Gastroesophageal sphincter (tissue), 4 donors: ENCODE data around the gene ZSCAN5B. TPM values are rescaled to one million over a fixed set of nuclear protein-coding genes. Genes with fewer than 3 reads are reported as not detected.
"Not testable (repeated sequence)": the region's sequence is repeated elsewhere in the genome, so short reads cannot be mapped to it uniquely, and the experiment has no call there.

Experiments used
- ATAC-seq: fragments of 150-250 bp; one replicate; pipeline ENCODE4 v1.9.1; 2016; ENCODE audit warnings: mild to moderate bottlenecking, moderate library complexity
- H3K27ac ChIP-seq, 4 donors: fragments of 200-600 bp; sonication (generic) in 3 of 4; 1 replicate in 3 of 4; 2 replicates in 1 of 4; pipeline ENCODE4 v1.5.1; 2016 to 2019
- H3K27me3 ChIP-seq: fragments of 200-600 bp; sonication (generic); one replicate; pipeline ENCODE4 v1.5.1; 2019
- H3K36me3 ChIP-seq, 2 donors: fragments of 200-600 bp; sonication (generic); one replicate each; pipeline ENCODE4 v1.5.1; 2019; ENCODE audit warnings: control low read depth in 1 of 2
- H3K4me1 ChIP-seq, 3 donors: fragments of 200-600 bp; sonication (generic); 1 replicate in 2 of 3; 2 replicates in 1 of 3; pipeline ENCODE4 v1.5.1; 2016 to 2019; ENCODE audit warnings: control low read depth in 2 of 3
- H3K4me3 ChIP-seq, 2 donors: fragments of 200-600 bp; sonication (generic); one replicate each; pipeline ENCODE4 v1.5.1; 2019; ENCODE audit warnings: mild to moderate bottlenecking in 1 of 2, moderate library complexity in 1 of 2
- H3K9me3 ChIP-seq, 3 donors: fragments of 200-600 bp; sonication (generic); one replicate each; pipeline ENCODE4 v1.5.1; 2017 to 2019; ENCODE audit warnings: control low read depth in 2 of 3
- EP300 ChIP-seq: sonication (generic); formaldehyde crosslinking; IDR thresholded peaks from one replicate; pipeline ENCODE4 v1.6.1; 2017; ENCODE audit warnings: antibody characterized with exemption, mild to moderate bottlenecking
- POLR2A ChIP-seq, 2 donors: fragments of 450-650 bp; IDR thresholded peaks; one replicate each; pipeline ENCODE4 v1.6.1; 2017; ENCODE audit warnings: antibody characterized with exemption in 2 of 2, mild to moderate bottlenecking in 2 of 2, moderate library complexity in 1 of 2
- POLR2AphosphoS5 ChIP-seq: sonication (generic); formaldehyde crosslinking; IDR thresholded peaks from one replicate; pipeline ENCODE4 v1.6.1; 2017; ENCODE audit warnings: antibody characterized with exemption
- WGBS, 2 donors: methylation state at CpG; one replicate each; pipeline ENCODE4 v1.1.5; 2018; ENCODE audit warnings: low coverage in 1 of 2; 5-methylcytosine and 5-hydroxymethylcytosine counted together
- total RNA-seq, 4 donors: library from RNA; depleted of rRNA; stranded (reverse); fragments of >200 nt; gene quantifications; one replicate each; pipeline ENCODE4 v1.1.0, GENCODE V29; 2016
- TF ChIP-seq, protein P1 (sequence below), 4 experiments: fragments of 200-600 bp in 2 of 4; fragments of 450-650 bp in 2 of 4; sonication (generic) in 1 of 4; IDR thresholded peaks; one replicate each; pipeline ENCODE4 v1.5.1; 2017 to 2019; ENCODE audit warnings: antibody characterized with exemption in 4 of 4, mild to moderate bottlenecking in 2 of 4, moderate library complexity in 2 of 4

Gene ZSCAN5B
- total RNA-seq, 4 donors from 2014 or later = not detected

DNA sequence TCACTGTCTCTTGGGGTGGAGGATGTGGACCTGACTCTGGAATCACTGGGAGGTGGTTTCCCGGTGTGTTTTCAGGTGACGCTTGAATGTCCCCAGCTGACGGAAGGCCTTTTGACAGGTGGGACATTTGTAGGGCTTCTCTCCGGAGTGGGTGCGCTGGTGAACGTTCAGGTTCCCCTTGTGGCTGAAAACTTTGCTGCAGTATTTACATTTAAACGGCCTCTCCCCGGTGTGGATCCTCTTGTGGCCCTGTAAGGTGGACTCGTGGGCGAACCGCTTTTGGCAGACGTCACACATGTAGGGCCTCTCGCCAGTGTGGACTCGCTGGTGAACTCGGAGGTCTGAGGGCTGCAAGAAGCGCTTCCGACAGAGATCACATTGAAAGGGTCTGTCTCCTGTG lies 7.8 kb downstream of the ZSCAN5B start:
- WGBS, 2 donors = 77% methylated on average over 3 of the region's 17 CpGs; no CpG with 5 or more reads in 1 of the 2 donors

DNA sequence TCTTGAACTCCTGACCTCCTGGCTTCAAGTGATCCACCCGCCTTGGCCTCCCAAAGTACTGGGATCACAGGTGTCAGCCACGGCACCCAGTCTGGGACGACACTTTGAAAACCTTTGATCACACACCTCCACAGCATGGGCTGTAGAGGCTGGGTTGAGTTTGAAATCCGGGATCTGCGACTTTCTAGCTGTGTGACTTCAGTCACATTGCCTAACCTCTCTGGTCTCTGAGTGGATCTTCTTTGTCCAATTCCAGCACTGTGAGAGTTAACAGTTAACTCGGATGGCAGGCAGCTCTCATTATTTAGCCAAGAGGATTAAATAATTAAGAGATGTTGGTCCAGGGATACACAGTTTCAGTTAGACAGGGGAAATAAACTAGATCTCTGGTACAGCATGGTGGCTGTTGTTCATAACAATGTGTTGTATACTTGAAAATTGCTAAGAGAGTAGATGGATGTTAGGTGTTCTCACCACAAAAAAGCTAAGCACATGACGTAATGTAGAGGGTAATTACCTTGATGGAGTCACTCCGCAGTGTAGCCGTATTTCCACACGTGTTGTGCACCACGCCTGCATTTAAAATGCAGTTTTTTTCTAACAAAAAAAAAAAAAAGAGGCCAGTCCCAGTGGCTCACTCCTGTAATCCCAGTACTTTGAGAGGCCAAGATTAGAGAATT lies 19.9 kb downstream of the ZSCAN5B start:
- Histone ChIP-seq H3K4me1 (no peaks in the 10 kb centered on the region), H3K36me3 (no peaks in the 10 kb centered on the region), H3K27me3 (peaks cover 58% of the 10 kb centered on the region), H3K9me3 (no peaks in the 10 kb centered on the region), H3K27ac (no peak overlapping the region), H3K4me3 (no peak overlapping the region)
- TF ChIP-seq EP300 (no peak), POLR2AphosphoS5 (no peak), POLR2A (IDR thresholded peaks at IDR 0.05) (no peak)
- no peak for ATAC-seq
- WGBS, 2 donors = 29 to 62% methylated on average over 8 to 9 of the region's 11 CpGs

More for the DNA sequence above, 7.8 kb downstream of the ZSCAN5B start:
- no peaks in the 10 kb centered on the region for H3K9me3 ChIP-seq
- TF ChIP-seq EP300 (no peak), POLR2A (IDR thresholded peaks at IDR 0.05) (no peak), POLR2AphosphoS5 (no peak)
- TF ChIP-seq, protein P1, sequence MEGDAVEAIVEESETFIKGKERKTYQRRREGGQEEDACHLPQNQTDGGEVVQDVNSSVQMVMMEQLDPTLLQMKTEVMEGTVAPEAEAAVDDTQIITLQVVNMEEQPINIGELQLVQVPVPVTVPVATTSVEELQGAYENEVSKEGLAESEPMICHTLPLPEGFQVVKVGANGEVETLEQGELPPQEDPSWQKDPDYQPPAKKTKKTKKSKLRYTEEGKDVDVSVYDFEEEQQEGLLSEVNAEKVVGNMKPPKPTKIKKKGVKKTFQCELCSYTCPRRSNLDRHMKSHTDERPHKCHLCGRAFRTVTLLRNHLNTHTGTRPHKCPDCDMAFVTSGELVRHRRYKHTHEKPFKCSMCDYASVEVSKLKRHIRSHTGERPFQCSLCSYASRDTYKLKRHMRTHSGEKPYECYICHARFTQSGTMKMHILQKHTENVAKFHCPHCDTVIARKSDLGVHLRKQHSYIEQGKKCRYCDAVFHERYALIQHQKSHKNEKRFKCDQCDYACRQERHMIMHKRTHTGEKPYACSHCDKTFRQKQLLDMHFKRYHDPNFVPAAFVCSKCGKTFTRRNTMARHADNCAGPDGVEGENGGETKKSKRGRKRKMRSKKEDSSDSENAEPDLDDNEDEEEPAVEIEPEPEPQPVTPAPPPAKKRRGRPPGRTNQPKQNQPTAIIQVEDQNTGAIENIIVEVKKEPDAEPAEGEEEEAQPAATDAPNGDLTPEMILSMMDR (IDR thresholded peaks at IDR 0.05) = no peak
- no peaks in the 10 kb centered on the region for H3K4me1 ChIP-seq
- H3K36me3 ChIP-seq = no peaks in the 10 kb centered on the region
- H3K27me3 ChIP-seq = peaks cover 39% of the 10 kb centered on the region
- ATAC-seq = no peak
- no peak overlapping the region for H3K4me3 ChIP-seq
- H3K27ac ChIP-seq = no peak overlapping the region

DNA sequence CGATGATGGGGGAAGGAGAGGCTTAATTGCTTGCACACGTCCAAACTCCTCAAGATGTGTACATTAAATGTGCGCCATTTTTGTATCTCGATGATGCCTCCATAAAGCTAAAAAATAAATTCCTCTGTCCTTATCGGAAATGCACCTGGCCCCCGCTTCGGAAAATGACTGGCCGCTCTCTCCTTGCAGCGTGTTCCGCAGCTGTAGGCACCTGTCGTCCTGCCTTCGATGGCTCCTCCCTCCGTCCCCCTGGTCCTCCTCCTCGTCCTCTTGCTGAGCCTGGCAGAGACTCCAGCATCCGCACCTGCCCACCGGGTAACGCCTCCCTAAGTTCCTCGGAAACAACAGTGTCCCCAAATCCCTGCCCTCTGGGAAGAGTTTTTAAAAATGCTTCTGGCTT lies 20.7 kb downstream of the ZSCAN5B start:
- Histone ChIP-seq H3K27me3 (peaks cover 57% of the 10 kb centered on the region), H3K36me3 (no peaks in the 10 kb centered on the region), H3K4me1 (peaks cover 0 to 2% (median 0%) of the 10 kb centered on the region in 3 donors), H3K4me3 (no peak overlapping the region), H3K9me3 (no peaks in the 10 kb centered on the region), H3K27ac (no peak overlapping the region)
- ATAC-seq = no peak
- 73 to 86% methylated on average over 10 to 13 of the region's 18 CpGs for WGBS, 2 donors
- no peak for TF ChIP-seq POLR2A (IDR thresholded peaks at IDR 0.05)
- TF ChIP-seq, protein P1 (IDR thresholded peaks at IDR 0.05) = no peak
- no peak for TF ChIP-seq EP300
- no peak for TF ChIP-seq POLR2AphosphoS5

DNA sequence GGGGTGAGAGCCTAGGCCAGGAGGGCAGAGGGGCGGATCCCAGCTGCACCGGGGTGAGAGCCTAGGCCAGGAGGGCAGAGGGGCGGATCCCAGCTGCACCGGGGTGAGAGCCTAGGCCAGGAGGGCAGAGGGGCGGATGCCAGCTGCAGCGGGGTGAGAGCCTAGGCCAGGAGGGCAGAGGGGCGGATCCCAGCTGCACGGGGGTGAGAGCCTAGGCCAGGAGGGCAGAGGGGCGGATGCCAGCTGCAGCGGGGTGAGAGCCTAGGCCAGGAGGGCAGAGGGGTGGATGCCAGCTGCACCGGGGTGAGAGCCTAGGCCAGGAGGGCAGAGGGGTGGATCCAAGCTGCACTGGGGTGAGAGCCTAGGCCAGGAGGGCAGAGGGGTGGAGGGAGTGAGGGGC lies 21.3 kb downstream of the ZSCAN5B start:
- 17% methylated on average over 1 of the region's 11 CpGs; no CpG with 5 or more reads in 1 of the 2 donors for WGBS, 2 donors
- not testable (repeated sequence) for H3K4me3 ChIP-seq

GRCh38 chr19:56175861-56176307 lies 21.7 kb downstream of the ZSCAN5B start, which contains the start of gene GALP:
GALP (plus strand) TSS chr19:56176008; CDS start chr19:56177109, 1,101 bp downstream.
- ATAC-seq, H3K4me1 ChIP-seq, H3K36me3 ChIP-seq, H3K9me3 ChIP-seq, H3K4me3 ChIP-seq, H3K27ac ChIP-seq: not testable (repeated sequence)
- peaks cover 51% of the 10 kb centered on the region for H3K27me3 ChIP-seq
- WGBS, 2 donors = 0% methylated on average over 1 of the region's 15 CpGs; no CpG with 5 or more reads in 1 of the 2 donors

More for the DNA sequence above, 21.3 kb downstream of the ZSCAN5B start:
- H3K36me3 ChIP-seq, H3K9me3 ChIP-seq, H3K27ac ChIP-seq, ATAC-seq, H3K4me1 ChIP-seq: not testable (repeated sequence)
- peaks cover 52% of the 10 kb centered on the region for H3K27me3 ChIP-seq

GRCh38 chr19:56174550-56174949 lies 23.0 kb downstream of the ZSCAN5B start:
- no peaks in the 10 kb centered on the region for H3K36me3 ChIP-seq
- TF ChIP-seq EP300 (no peak), POLR2AphosphoS5 (no peak), POLR2A (IDR thresholded peaks at IDR 0.05) (no peak)
- TF ChIP-seq, protein P1 (IDR thresholded peaks at IDR 0.05) = no peak
- no peak for ATAC-seq
- H3K27me3 ChIP-seq = peaks cover 51% of the 10 kb centered on the region
- no peak overlapping the region for H3K27ac ChIP-seq
- peaks cover 0 to 8% (median 0%) of the 10 kb centered on the region in 3 donors for H3K4me1 ChIP-seq
- H3K4me3 ChIP-seq = no peak overlapping the region
- H3K9me3 ChIP-seq = no peaks in the 10 kb centered on the region
- WGBS, 2 donors = 5 to 41% methylated on average over 4 to 7 of the region's 11 CpGs
